ENCODE measurements around the gene CAPZB.

The CAPZB gene

GRCh38 chr1:19372602-19373001 is 112.7 kb downstream of the CAPZB start:
- no peak overlapping the region for H3K9ac ChIP-seq (ENCODE audit: low read depth, low read length, poor library complexity, severe bottlenecking)
- no peaks in the 10 kb centered on the region for H3K4me1 ChIP-seq (ENCODE audit: insufficient read depth, low read length, poor library complexity, severe bottlenecking)
- no peaks in the 10 kb centered on the region for H3K27me3 ChIP-seq (ENCODE audit: insufficient read depth, low read length, poor library complexity, severe bottlenecking)
- no peak for TF ChIP-seq CTCF (conservative IDR thresholded peaks at IDR 0.05; ENCODE audit: low read length)
- TF ChIP-seq EZH2phosphoT487 (IDR thresholded peaks at IDR 0.05; ENCODE audit: borderline replicate concordance), result no peak
- no peaks in the 10 kb centered on the region for H3F3A ChIP-seq (ENCODE audit: low read depth)
- H2AFZ ChIP-seq (ENCODE audit: low read length), result no peak overlapping the region
- no peak overlapping the region for H3K4me2 ChIP-seq (ENCODE audit: low read depth, low read length, poor library complexity, severe bottlenecking)
- no peak overlapping the region for H3K4me3 ChIP-seq (ENCODE audit: low read length, poor library complexity, severe bottlenecking)
- H3K9me3 ChIP-seq (ENCODE audit: insufficient read depth, low read depth, low read length), result no peaks in the 10 kb centered on the region
- no peaks in the 10 kb centered on the region for H3K9me2 ChIP-seq (replicated peaks; ENCODE audit: low read depth, low read length)
- peaks cover 7% of the 10 kb centered on the region; the same call in 1 of the 2 replicates for H3K79me2 ChIP-seq (ENCODE audit: insufficient read depth, low read length)
- peaks cover 20% of the 10 kb centered on the region for H4K20me1 ChIP-seq (ENCODE audit: insufficient read depth, low read length, poor library complexity, severe bottlenecking)
- H3K36me3 ChIP-seq (ENCODE audit: insufficient read depth, low read length), result peaks cover 61% of the 10 kb centered on the region; the same call in 1 of the 2 replicates

GRCh38 chr1:19372136-19372514 is 113.2 kb downstream of the CAPZB start:
- Histone ChIP-seq H3K9me2 (replicated peaks; ENCODE audit: low read depth, low read length) (no peaks in the 10 kb centered on the region), H3K27me3 (ENCODE audit: insufficient read depth, low read length, poor library complexity, severe bottlenecking) (no peaks in the 10 kb centered on the region), H3K9me3 (ENCODE audit: insufficient read depth, low read depth, low read length) (no peaks in the 10 kb centered on the region), H3K4me3 (ENCODE audit: low read length, poor library complexity, severe bottlenecking) (no peak overlapping the region), H3K4me2 (ENCODE audit: low read depth, low read length, poor library complexity, severe bottlenecking) (no peak overlapping the region), H3K4me1 (ENCODE audit: insufficient read depth, low read length, poor library complexity, severe bottlenecking) (no peaks in the 10 kb centered on the region), H2AFZ (ENCODE audit: low read length) (no peak overlapping the region), H3F3A (ENCODE audit: low read depth) (no peaks in the 10 kb centered on the region), H4K20me1 (ENCODE audit: insufficient read depth, low read length, poor library complexity, severe bottlenecking) (peaks cover 20% of the 10 kb centered on the region), H3K9ac (ENCODE audit: low read depth, low read length, poor library complexity, severe bottlenecking) (no peak overlapping the region), H3K36me3 (ENCODE audit: insufficient read depth, low read length) (peaks cover 56% of the 10 kb centered on the region; the same call in 1 of the 2 replicates), H3K79me2 (ENCODE audit: insufficient read depth, low read length) (peaks cover 9% of the 10 kb centered on the region; the same call in 1 of the 2 replicates)
- no peak for TF ChIP-seq EZH2phosphoT487 (IDR thresholded peaks at IDR 0.05; ENCODE audit: borderline replicate concordance)
- no peak for TF ChIP-seq CTCF (conservative IDR thresholded peaks at IDR 0.05; ENCODE audit: low read length)

GRCh38 chr1:19371226-19372135 is 113.9 kb downstream of the CAPZB start:
- Histone ChIP-seq H3K36me3 (ENCODE audit: insufficient read depth, low read length) (peaks cover 50% of the 10 kb centered on the region; the same call in 1 of the 2 replicates), H3K4me1 (ENCODE audit: insufficient read depth, low read length, poor library complexity, severe bottlenecking) (no peaks in the 10 kb centered on the region), H3F3A (ENCODE audit: low read depth) (no peaks in the 10 kb centered on the region), H4K20me1 (ENCODE audit: insufficient read depth, low read length, poor library complexity, severe bottlenecking) (peaks cover 16% of the 10 kb centered on the region), H3K4me2 (ENCODE audit: low read depth, low read length, poor library complexity, severe bottlenecking) (no peak overlapping the region), H2AFZ (ENCODE audit: low read length) (no peak overlapping the region), H3K27me3 (ENCODE audit: insufficient read depth, low read length, poor library complexity, severe bottlenecking) (no peaks in the 10 kb centered on the region), H3K9me2 (replicated peaks; ENCODE audit: low read depth, low read length) (no peaks in the 10 kb centered on the region), H3K9ac (ENCODE audit: low read depth, low read length, poor library complexity, severe bottlenecking) (no peak overlapping the region), H3K4me3 (ENCODE audit: low read length, poor library complexity, severe bottlenecking) (no peak overlapping the region), H3K79me2 (ENCODE audit: insufficient read depth, low read length) (peaks cover 14% of the 10 kb centered on the region; the same call in 1 of the 2 replicates), H3K9me3 (ENCODE audit: insufficient read depth, low read depth, low read length) (no peaks in the 10 kb centered on the region)
- TF ChIP-seq EZH2phosphoT487 (IDR thresholded peaks at IDR 0.05; ENCODE audit: borderline replicate concordance), result no peak

Measured in Loucy (cell line).